Naive thymus-derived CD4-positive, alpha-beta T cell (primary cell): ENCODE data around the gene FBN1. TPM values are rescaled to one million over a fixed set of nuclear protein-coding genes. Genes with fewer than 3 reads are reported as not detected.

Experiments used
- ATAC-seq: fragments of 150-1000 bp; cut with Tn5 transposase; 2 replicates; pipeline ENCODE4 v1.10.0; 2021; ENCODE audit warnings: mild to moderate bottlenecking, moderate library complexity
- CTCF ChIA-PET: fragments of 350-600 bp; sonication (Branson Sonifier 250); formaldehyde crosslinking; loops from one replicate; lab custom pipeline; 2021; ENCODE audit warnings: antibody characterized with exemption; lab: Charles Lee
- POLR2A ChIA-PET: fragments of 350-600 bp; sonication (Branson Sonifier 250); formaldehyde crosslinking; loops from one replicate; lab custom pipeline; 2021; ENCODE audit warnings: antibody characterized with exemption, inconsistent platforms; lab: Charles Lee
- DNase-seq, 9 donors: peaks; one replicate each; pipeline versions ENCODE4 v3.0.0 to v3.0.0-alpha.2; 2020 to 2022; ENCODE audit warnings: mixed read lengths in 1 of 9
- H3K27ac ChIP-seq: one replicate; pipeline ENCODE4 v1.7.0; 2013; ENCODE audit warnings: mild to moderate bottlenecking, low read depth, low read length, moderate library complexity
- H3K27me3 ChIP-seq, 2 donors: one replicate each; pipeline ENCODE4 v1.7.0; 2013; ENCODE audit warnings: low read length in 2 of 2, mild to moderate bottlenecking in 2 of 2, moderate library complexity in 2 of 2; ENCODE audit not compliant: control insufficient read depth in 2 of 2, insufficient read depth in 2 of 2
- H3K36me3 ChIP-seq, 3 experiments: 1 replicate in 2 of 3; 2 replicates in 1 of 3; pipeline ENCODE4 v1.7.0; 2013; ENCODE audit warnings: low read length in 3 of 3, mild to moderate bottlenecking in 3 of 3, moderate library complexity in 1 of 3; ENCODE audit not compliant: insufficient read depth in 3 of 3, control insufficient read depth in 2 of 3
- H3K4me1 ChIP-seq, 2 donors: one replicate each; pipeline ENCODE4 v1.7.0; 2013; ENCODE audit warnings: low read length in 2 of 2, mild to moderate bottlenecking in 2 of 2, moderate library complexity in 1 of 2; ENCODE audit not compliant: control insufficient read depth in 2 of 2, insufficient read depth in 2 of 2
- H3K4me3 ChIP-seq: 2 replicates; pipeline ENCODE4 v1.7.0; 2013; ENCODE audit warnings: mild to moderate bottlenecking, low read length
- H3K9me3 ChIP-seq, 3 experiments: 1 replicate in 2 of 3; 2 replicates in 1 of 3; pipeline ENCODE4 v1.7.0; 2013; ENCODE audit warnings: low read length in 3 of 3; ENCODE audit not compliant: control insufficient read depth in 2 of 3
- H3K27ac Mint-ChIP-seq, 9 donors: one replicate each; pipeline ENCODE4 v1.8.0; 2020 to 2022; ENCODE audit warnings: mixed read lengths in 9 of 9, mild to moderate bottlenecking in 8 of 9, moderate library complexity in 5 of 9, inconsistent platforms in 2 of 9
- H3K27me3 Mint-ChIP-seq, 5 donors: one replicate each; pipeline ENCODE4 v1.8.0; 2021 to 2022; ENCODE audit warnings: mixed read lengths in 5 of 5, mild to moderate bottlenecking in 1 of 5
- H3K36me3 Mint-ChIP-seq, 5 donors: one replicate each; pipeline ENCODE4 v1.8.0; 2020 to 2022; ENCODE audit warnings: mixed read lengths in 5 of 5, mild to moderate bottlenecking in 3 of 5, inconsistent platforms in 1 of 5
- H3K4me1 Mint-ChIP-seq, 7 donors: one replicate each; pipeline ENCODE4 v1.8.0; 2020 to 2022; ENCODE audit warnings: mixed read lengths in 7 of 7, mild to moderate bottlenecking in 3 of 7, inconsistent platforms in 1 of 7
- H3K4me3 Mint-ChIP-seq, 10 donors: one replicate each; pipeline ENCODE4 v1.8.0; 2020 to 2022; ENCODE audit warnings: mild to moderate bottlenecking in 10 of 10, mixed read lengths in 10 of 10, moderate library complexity in 6 of 10, inconsistent platforms in 2 of 10
- H3K9me3 Mint-ChIP-seq, 11 donors: one replicate each; pipeline ENCODE4 v1.8.0; 2020 to 2022; ENCODE audit warnings: mixed read lengths in 11 of 11, mild to moderate bottlenecking in 4 of 11, inconsistent platforms in 1 of 11, moderate library complexity in 1 of 11
- intact Hi-C, 2 donors: fragments of 100-400 bp; cut with micrococcal nuclease; formaldehyde crosslinking; loops; one replicate each; pipeline ENCODE4 v1.15.1; 2023
- polyA plus RNA-seq, 2 donors: library from polyadenylated mRNA; unstranded; fragments of 300-500 nt; fragmentation: Illumina TruSeq; gene quantifications; one replicate each; pipeline ENCODE4 v1.2.3, GENCODE V29; 2021
- total RNA-seq, 6 experiments: library from RNA in 5 of 6; stranded (reverse) in 5 of 6; gene quantifications; 1 replicate in 5 of 6; 2 replicates in 1 of 6; pipeline ENCODE4 v1.2.3 and lab custom pipeline; 2021 to 2026

Gene FBN1
- total and polyA plus RNA-seq, 7 experiments from 2014 or later, result 0.03 to 1.3 (median 0.61) TPM; not detected in 1

DNA sequence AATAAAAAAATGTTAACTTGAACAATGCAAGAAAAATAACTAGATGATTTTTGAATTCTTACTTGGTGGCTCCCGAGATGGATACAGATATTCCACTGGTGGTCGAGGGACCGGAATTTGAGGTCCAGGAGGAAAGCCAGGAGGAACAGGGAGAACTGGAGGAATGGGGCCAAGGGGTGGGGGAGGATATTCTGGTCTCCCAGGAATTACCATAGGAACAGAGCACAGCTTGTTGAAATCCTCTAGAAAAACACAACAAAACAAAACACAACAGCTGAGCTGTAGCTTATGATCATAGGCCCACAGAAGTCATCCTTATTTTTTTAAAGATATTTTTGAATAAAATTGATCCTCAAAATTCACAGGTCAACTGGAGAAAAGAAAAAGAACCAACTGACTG lies 129.4 kb downstream of the FBN1 start:
- Mint-ChIP-seq H3K27me3 (peaks cover 0 to 11% (median 2%) of the 10 kb centered on the region in 5 donors), H3K4me1 (no peaks in the 10 kb centered on the region), H3K27ac (no peak overlapping the region), H3K36me3 (no peaks in the 10 kb centered on the region), H3K9me3 (peaks cover 0 to 3% (median 0%) of the 10 kb centered on the region in 11 donors), H3K4me3 (no peak overlapping the region)
- H3K27me3 ChIP-seq, result no peaks in the 10 kb centered on the region
- no peaks in the 10 kb centered on the region for H3K36me3 ChIP-seq
- intact Hi-C loops, result no loop called here
- H3K9me3 ChIP-seq, result no peaks in the 10 kb centered on the region
- DNase-seq (no peak), ATAC-seq (no peak)
- H3K27ac ChIP-seq, result no peak overlapping the region
- no peaks in the 10 kb centered on the region for H3K4me1 ChIP-seq
- H3K4me3 ChIP-seq, result no peak overlapping the region
- ChIA-PET POLR2A (no interaction called here), CTCF (no interaction called here)

DNA sequence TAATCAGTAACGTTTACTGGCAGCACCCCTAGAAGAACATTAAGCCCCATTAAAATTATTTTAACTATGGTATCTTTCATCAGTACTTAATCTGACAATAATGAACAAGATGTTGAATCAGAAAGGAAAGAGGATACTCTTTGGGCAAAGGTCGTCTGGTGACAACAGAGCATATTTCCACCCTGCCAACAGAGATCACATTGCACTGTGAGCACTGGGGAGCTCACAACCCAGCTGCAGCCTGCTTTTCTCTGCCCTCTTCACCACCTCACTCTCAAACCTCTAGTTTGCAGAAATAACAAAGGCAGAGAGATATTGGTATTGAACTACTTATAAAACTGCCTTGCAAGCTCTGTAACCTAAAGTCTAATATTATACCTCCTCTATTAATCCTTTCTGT lies 130.0 kb downstream of the FBN1 start:
- CTCF ChIA-PET, result no interaction called here
- Mint-ChIP-seq H3K27me3 (peaks cover 0 to 11% (median 2%) of the 10 kb centered on the region in 5 donors), H3K4me3 (no peak overlapping the region), H3K9me3 (peaks cover 0 to 3% (median 0%) of the 10 kb centered on the region in 11 donors), H3K4me1 (no peaks in the 10 kb centered on the region), H3K27ac (no peak overlapping the region), H3K36me3 (no peaks in the 10 kb centered on the region)
- Histone ChIP-seq H3K4me1 (no peaks in the 10 kb centered on the region), H3K36me3 (no peaks in the 10 kb centered on the region), H3K27ac (no peak overlapping the region), H3K27me3 (no peaks in the 10 kb centered on the region), H3K9me3 (no peaks in the 10 kb centered on the region), H3K4me3 (no peak overlapping the region)
- POLR2A ChIA-PET, result interaction anchor here (0.5 kb wide), 1 partner anchor 25 kb away, joined by 3 read pairs; no protein-coding TSS in a partner anchor
- DNase-seq (no peak), ATAC-seq (no peak)
- intact Hi-C loops, result no loop called here

DNA sequence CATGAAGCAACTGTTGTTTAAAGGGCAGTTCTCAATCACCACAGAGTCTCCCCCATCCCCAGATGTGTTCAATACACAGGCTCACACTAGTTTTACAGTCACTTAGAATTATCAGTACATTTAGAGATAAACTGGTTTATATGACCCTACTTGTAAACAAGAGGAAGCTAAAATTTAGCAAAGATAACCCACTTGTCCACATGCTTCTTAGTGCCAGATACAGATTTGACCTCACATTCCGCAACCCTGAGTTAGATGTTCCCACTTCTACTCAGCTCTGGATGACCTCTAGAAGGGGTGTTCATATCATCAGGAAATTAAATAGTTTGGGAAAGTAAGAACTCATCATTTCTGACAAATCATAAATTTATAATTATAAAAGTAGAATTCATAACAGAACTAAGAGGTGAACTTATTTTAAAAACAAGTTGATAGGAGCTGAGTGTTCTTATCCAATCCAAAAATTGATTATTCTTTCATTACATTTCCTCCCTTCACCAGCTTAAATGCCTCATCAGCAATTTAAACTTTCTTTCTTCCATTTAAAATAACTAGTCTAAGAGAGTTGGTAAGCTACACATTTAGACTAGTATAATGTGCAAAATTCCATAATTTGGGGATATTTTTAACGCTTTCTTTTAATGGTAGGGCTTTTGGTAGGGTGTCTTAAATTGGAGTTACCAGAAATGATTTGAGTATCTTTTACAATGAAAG lies 131.2 kb downstream of the FBN1 start:
- POLR2A ChIA-PET, result no interaction called here
- no peaks in the 10 kb centered on the region for H3K4me1 ChIP-seq
- H3K27me3 ChIP-seq, result no peaks in the 10 kb centered on the region
- Mint-ChIP-seq H3K4me1 (no peaks in the 10 kb centered on the region), H3K27me3 (peaks cover 0 to 8% (median 2%) of the 10 kb centered on the region in 5 donors), H3K36me3 (no peaks in the 10 kb centered on the region), H3K27ac (no peak overlapping the region), H3K4me3 (no peak overlapping the region), H3K9me3 (peaks cover 0 to 3% (median 0%) of the 10 kb centered on the region in 11 donors)
- intact Hi-C loops, result no loop called here
- ATAC-seq (no peak), DNase-seq (no peak)
- H3K4me3 ChIP-seq, result no peak overlapping the region
- H3K9me3 ChIP-seq, result no peaks in the 10 kb centered on the region
- H3K36me3 ChIP-seq, result no peaks in the 10 kb centered on the region
- H3K27ac ChIP-seq, result no peak overlapping the region
- CTCF ChIA-PET, result interaction anchor here (0.7 kb wide), 1 partner anchor 32 kb away, joined by 3 read pairs; no protein-coding TSS in a partner anchor

DNA sequence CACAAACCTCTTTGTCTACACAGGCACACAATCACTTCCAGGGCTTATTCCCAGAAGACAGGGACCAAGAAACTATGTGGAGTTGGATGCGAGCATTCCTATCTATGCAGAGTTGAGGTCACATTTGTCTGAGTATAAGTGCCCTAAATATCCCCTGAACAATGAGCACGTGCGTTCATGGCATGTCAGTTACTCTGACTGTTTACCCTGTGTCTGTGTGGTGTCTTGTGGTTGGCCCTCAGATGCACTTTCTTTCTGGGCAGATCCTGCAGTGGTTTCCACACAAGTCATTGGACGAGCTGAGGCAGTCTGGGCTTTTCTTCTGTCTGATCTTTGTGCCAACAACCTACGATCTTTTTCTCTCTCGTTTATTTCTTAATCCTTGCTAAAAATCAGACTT lies 134.5 kb downstream of the FBN1 start:
- no peaks in the 10 kb centered on the region for H3K36me3 Mint-ChIP-seq
- peaks cover 0 to 3% (median 0%) of the 10 kb centered on the region in 11 donors for H3K9me3 Mint-ChIP-seq
- H3K27me3 Mint-ChIP-seq, result peaks cover 0 to 7% (median 0%) of the 10 kb centered on the region in 5 donors
- ChIA-PET POLR2A (no interaction called here), CTCF (no interaction called here)
- no peaks in the 10 kb centered on the region for H3K9me3 ChIP-seq
- no peak overlapping the region for H3K27ac ChIP-seq
- intact Hi-C loops, result no loop called here
- ATAC-seq (no peak), DNase-seq (no peak)
- H3K4me1 ChIP-seq, result no peaks in the 10 kb centered on the region
- H3K4me3 ChIP-seq, result no peak overlapping the region
- no peaks in the 10 kb centered on the region for H3K27me3 ChIP-seq
- no peaks in the 10 kb centered on the region for H3K36me3 ChIP-seq
- H3K4me3 Mint-ChIP-seq, result no peak overlapping the region
- H3K27ac Mint-ChIP-seq, result no peak overlapping the region
- H3K4me1 Mint-ChIP-seq, result no peaks in the 10 kb centered on the region

DNA sequence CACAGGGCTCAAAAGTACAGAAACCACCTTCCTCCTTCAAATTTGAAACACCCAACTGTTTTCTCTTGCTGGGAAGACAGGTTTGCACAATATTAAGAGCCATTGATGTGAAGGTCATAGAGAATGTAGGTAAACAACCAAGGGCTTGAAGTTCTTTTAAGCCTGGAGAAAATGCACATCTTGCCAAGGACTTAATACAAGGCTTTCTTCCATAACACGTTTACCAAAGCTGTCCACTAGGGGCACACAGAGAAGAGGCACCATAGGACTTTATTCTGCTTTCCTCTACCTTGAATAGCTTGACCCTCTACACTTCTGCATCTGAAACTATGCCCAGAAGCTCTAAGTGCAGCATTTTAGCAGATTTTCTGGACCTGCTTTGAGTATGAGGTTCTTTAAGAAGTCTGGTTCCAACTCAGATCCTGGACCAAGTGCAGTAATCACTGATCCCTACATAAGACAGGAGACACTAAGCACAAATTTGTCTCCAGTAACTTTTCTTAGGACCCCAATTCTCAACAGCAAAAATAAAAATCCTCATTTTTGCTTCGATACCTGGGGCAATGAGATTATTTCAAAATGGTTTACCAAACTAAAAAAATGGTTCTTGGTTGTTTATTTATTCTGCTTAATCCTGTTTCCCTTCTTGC lies 138.0 kb downstream of the FBN1 start:
- ATAC-seq (peak; percentile 40), DNase-seq (peak in 1 of 9 donors; percentile 1)
- H3K27me3 Mint-ChIP-seq, result peaks cover 0 to 3% (median 0%) of the 10 kb centered on the region in 5 donors
- H3K27me3 ChIP-seq, result no peaks in the 10 kb centered on the region
- H3K36me3 ChIP-seq, result no peaks in the 10 kb centered on the region
- H3K9me3 Mint-ChIP-seq, result peaks cover 0 to 3% (median 0%) of the 10 kb centered on the region in 11 donors
- H3K4me3 ChIP-seq, result no peak overlapping the region
- H3K36me3 Mint-ChIP-seq, result no peaks in the 10 kb centered on the region
- H3K27ac Mint-ChIP-seq, result no peak overlapping the region
- CTCF ChIA-PET, result no interaction called here
- intact Hi-C loops, result no loop called here
- H3K27ac ChIP-seq, result no peak overlapping the region
- no peak overlapping the region for H3K4me3 Mint-ChIP-seq
- H3K4me1 ChIP-seq, result no peaks in the 10 kb centered on the region
- POLR2A ChIA-PET, result no interaction called here
- H3K9me3 ChIP-seq, result no peaks in the 10 kb centered on the region
- no peaks in the 10 kb centered on the region for H3K4me1 Mint-ChIP-seq

DNA sequence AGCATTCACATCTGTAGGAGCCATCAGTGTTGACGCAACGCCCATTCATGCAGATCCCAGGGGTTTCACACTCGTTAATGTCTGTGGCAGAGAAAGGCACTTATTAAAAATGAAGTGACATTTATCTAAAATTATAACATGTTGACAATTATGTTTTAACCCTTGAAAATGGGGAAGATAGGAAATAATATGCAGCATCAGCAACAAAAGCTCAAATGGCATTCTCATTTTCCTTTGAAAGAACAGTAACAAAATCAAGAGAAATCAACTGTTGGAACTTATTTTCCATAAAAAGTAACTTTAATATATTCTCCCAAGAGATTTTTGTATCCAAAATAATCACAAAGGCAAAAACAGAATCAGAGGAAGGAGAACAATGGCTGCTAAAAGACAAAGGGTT lies 140.4 kb downstream of the FBN1 start:
- Mint-ChIP-seq H3K9me3 (no peaks in the 10 kb centered on the region), H3K27ac (no peak overlapping the region), H3K27me3 (no peaks in the 10 kb centered on the region), H3K4me1 (no peaks in the 10 kb centered on the region), H3K4me3 (no peak overlapping the region), H3K36me3 (no peaks in the 10 kb centered on the region)
- Histone ChIP-seq H3K36me3 (no peaks in the 10 kb centered on the region), H3K4me3 (no peak overlapping the region), H3K27ac (no peak overlapping the region), H3K27me3 (no peaks in the 10 kb centered on the region), H3K9me3 (no peaks in the 10 kb centered on the region), H3K4me1 (no peaks in the 10 kb centered on the region)
- ChIA-PET POLR2A (no interaction called here), CTCF (no interaction called here)
- no peak for DNase-seq
- ATAC-seq, result no peak
- intact Hi-C loops, result no loop called here

DNA sequence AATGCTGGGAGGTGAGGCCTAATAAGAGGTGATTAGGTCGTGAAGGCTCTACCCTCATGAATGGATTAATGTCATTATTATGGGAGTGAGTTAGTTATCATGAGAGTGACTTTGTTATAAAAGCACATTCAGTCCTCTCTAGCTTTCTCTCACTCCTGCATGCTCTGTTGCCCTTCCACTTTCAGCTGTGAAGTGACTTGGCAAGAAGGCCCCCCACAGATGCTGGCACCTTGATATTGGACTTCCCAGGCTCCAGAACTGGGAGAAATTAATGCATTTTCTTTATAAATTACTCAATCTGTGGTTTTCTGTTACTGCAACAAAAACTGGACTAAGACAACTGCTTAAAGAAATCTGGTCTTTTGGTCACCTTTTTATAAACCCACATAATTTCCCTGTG lies 144.3 kb downstream of the FBN1 start:
- Mint-ChIP-seq H3K4me1 (no peaks in the 10 kb centered on the region), H3K4me3 (no peak overlapping the region), H3K36me3 (no peaks in the 10 kb centered on the region), H3K27me3 (no peaks in the 10 kb centered on the region), H3K9me3 (no peaks in the 10 kb centered on the region), H3K27ac (no peak overlapping the region)
- H3K27me3 ChIP-seq, result no peaks in the 10 kb centered on the region
- H3K9me3 ChIP-seq, result no peaks in the 10 kb centered on the region
- DNase-seq, result no peak
- no peak for ATAC-seq
- intact Hi-C loops, result no loop called here
- POLR2A ChIA-PET, result no interaction called here
- H3K4me1 ChIP-seq, result no peaks in the 10 kb centered on the region
- no peak overlapping the region for H3K27ac ChIP-seq
- no peak overlapping the region for H3K4me3 ChIP-seq
- CTCF ChIA-PET, result no interaction called here
- H3K36me3 ChIP-seq, result no peaks in the 10 kb centered on the region
